Measurements from ENCODE around the gene PLCB4. TPM values are rescaled to one million over a fixed set of nuclear protein-coding genes. Genes with fewer than 3 reads are reported as not detected.

The PLCB4 gene
- total RNA-seq, 1 experiment from 2014 or later, result 10.1 TPM

DNA sequence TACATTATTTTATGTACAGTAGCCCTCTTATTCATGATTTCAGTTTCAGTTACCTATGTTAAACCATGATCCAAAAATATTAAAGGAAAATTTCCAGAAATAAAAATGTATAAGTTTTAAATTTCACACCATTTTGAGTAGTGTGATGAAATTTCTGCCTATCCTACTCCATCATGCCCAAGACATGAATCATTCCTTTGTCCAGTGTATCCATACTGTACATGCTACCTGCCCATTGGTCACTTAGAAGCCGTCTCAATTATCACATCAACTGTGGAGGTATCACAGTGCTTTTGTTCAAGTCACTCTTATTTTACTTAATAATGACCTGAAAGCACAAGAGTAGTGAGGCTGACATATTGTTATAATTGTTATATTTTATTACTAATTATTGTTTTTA, 32.3 kb upstream of the PLCB4 start:
- Histone ChIP-seq H3K56ac (ENCODE audit: insufficient read length, low read depth, low read length) (no peak overlapping the region), H3K79me1 (ENCODE audit: insufficient read depth, low read depth, low read length, poor library complexity, severe bottlenecking) (no peaks in the 10 kb centered on the region), H3K4me2 (ENCODE audit: insufficient read depth, insufficient read length, low read length) (no peak overlapping the region), H2BK20ac (ENCODE audit: low read depth, low read length, poor library complexity, severe bottlenecking) (no peak overlapping the region), H4K8ac (replicated peaks; ENCODE audit: insufficient read length, low read depth, low read length) (no peak overlapping the region), H3K14ac (ENCODE audit: insufficient read depth, low read length) (no peak overlapping the region), H2BK120ac (ENCODE audit: low read depth, low read length, poor library complexity, severe bottlenecking) (no peak overlapping the region), H2AK5ac (ENCODE audit: insufficient read length, low read length) (no peak overlapping the region), H3K9ac (ENCODE audit: extremely low read depth, insufficient read length, low read length) (no peak overlapping the region), H3K18ac (ENCODE audit: insufficient read length, low read depth, low read length) (no peak overlapping the region), H2BK12ac (ENCODE audit: insufficient read length, low read depth, low read length) (no peak overlapping the region), H2BK15ac (ENCODE audit: low read depth, low read length) (no peak overlapping the region), H3K4me1 (ENCODE audit: insufficient read depth, low read length) (no peaks in the 10 kb centered on the region), H3K23ac (ENCODE audit: insufficient read length, low read depth, low read length) (no peak overlapping the region), H4K20me1 (ENCODE audit: control insufficient read depth, insufficient read depth, insufficient read length) (no peaks in the 10 kb centered on the region), H3K27ac (ENCODE audit: insufficient read length, low read depth, low read length) (no peak overlapping the region), H3T11ph (ENCODE audit: low read length) (no peak overlapping the region), H4K5ac (ENCODE audit: insufficient read length, low read depth, low read length) (no peak overlapping the region), H3K9me3 (ENCODE audit: control insufficient read depth, low read depth, low read length) (no peaks in the 10 kb centered on the region), H2BK5ac (ENCODE audit: insufficient read length, low read length) (no peak overlapping the region), H3K27me3 (ENCODE audit: insufficient read depth, low read length) (no peaks in the 10 kb centered on the region), H3K23me2 (ENCODE audit: insufficient read length, low read depth, low read length, poor library complexity, severe bottlenecking) (no peaks in the 10 kb centered on the region), H3K79me2 (ENCODE audit: insufficient read depth, low read length) (no peaks in the 10 kb centered on the region), H2AFZ (ENCODE audit: low read length) (no peak overlapping the region), H4K91ac (ENCODE audit: insufficient read length, low read depth, low read length) (no peak overlapping the region), H3K4ac (ENCODE audit: low read depth, low read length) (no peak overlapping the region)
- TF ChIP-seq CTCF (conservative IDR thresholded peaks at IDR 0.05), result no peak
- Mint-ChIP-seq H3K27me3 (ENCODE audit: low read depth) (no peaks in the 10 kb centered on the region), H3K4me3 (no peak overlapping the region), H3K36me3 (ENCODE audit: insufficient read depth in 1 of 3, low read depth in 3 of 3) (no peaks in the 10 kb centered on the region; a peak in 1 of 7 replicates), H3K4me1 (peaks cover 2 to 6% of the 10 kb centered on the region in 2 experiments; a peak in 3 of 4 replicates), H3K9me3 (no peaks in the 10 kb centered on the region), H3K27ac (no peak overlapping the region)
- no peak for DNase-seq
- no CpG with 5 or more reads among the region's 1 CpG for WGBS (ENCODE audit: extremely low coverage, insufficient read length, low lambda C conversion rate)
